Spinal cord (tissue), 10 donors: ENCODE results near the gene GMPPB. TPM values are rescaled to one million over a fixed set of nuclear protein-coding genes. Genes with fewer than 3 reads are reported as not detected.

ENCODE experiments used
- DNase-seq, 6 donors: peaks; one replicate each; pipeline versions ENCODE4 v3.0.0 to v3.0.0-alpha.2; 2013 to 2015; ENCODE audit warnings: low spot score in 6 of 6, low read depth in 4 of 6
- H3K27ac ChIP-seq: one replicate; pipeline ENCODE4 v1.5.1; 2013; ENCODE audit warnings: low read depth, low read length, control low read depth
- H3K27me3 ChIP-seq: one replicate; pipeline ENCODE4 v1.6.1; 2013; ENCODE audit warnings: low read length; ENCODE audit not compliant: control insufficient read depth, insufficient read depth
- H3K36me3 ChIP-seq: one replicate; pipeline ENCODE4 v1.6.1; 2013; ENCODE audit warnings: low read length; ENCODE audit not compliant: control insufficient read depth, insufficient read depth
- H3K4me1 ChIP-seq: one replicate; pipeline ENCODE4 v1.6.1; 2013; ENCODE audit warnings: low read length; ENCODE audit not compliant: control insufficient read depth, insufficient read depth
- H3K4me3 ChIP-seq: one replicate; pipeline ENCODE4 v1.5.1; 2013; ENCODE audit warnings: low read depth, low read length, control low read depth
- H3K9me3 ChIP-seq: one replicate; pipeline ENCODE4 v1.6.1; 2013; ENCODE audit warnings: low read length; ENCODE audit not compliant: control insufficient read depth, insufficient read depth
- WGBS: methylation state at CpG from one replicate; pipeline ENCODE4 v1.1.5; 2013; ENCODE audit warnings: missing lambda C conversion rate; ENCODE audit not compliant: insufficient coverage; 5-methylcytosine and 5-hydroxymethylcytosine counted together
- polyA plus RNA-seq, 2 donors: library from polyadenylated mRNA; unstranded; fragments of 120-200 nt; gene quantifications; one replicate each; pipeline ENCODE4 v1.2.1, GENCODE V29; 2013; ENCODE audit not compliant: insufficient read length in 2 of 2
- total RNA-seq, 2 donors: library from RNA; depleted of rRNA in 1 of 2; stranded (reverse); fragments of 120-200 nt in 1 of 2; fragments of >200 nt in 1 of 2; gene quantifications; one replicate each; pipeline versions ENCODE4 v1.2.3 to v1.2.4, GENCODE V29; 2013 to 2014
- donor health status: healthy.

Gene GMPPB
- total and polyA plus RNA-seq, 4 donors, result 9.7 to 22.3 (median 18.6) TPM

DNA sequence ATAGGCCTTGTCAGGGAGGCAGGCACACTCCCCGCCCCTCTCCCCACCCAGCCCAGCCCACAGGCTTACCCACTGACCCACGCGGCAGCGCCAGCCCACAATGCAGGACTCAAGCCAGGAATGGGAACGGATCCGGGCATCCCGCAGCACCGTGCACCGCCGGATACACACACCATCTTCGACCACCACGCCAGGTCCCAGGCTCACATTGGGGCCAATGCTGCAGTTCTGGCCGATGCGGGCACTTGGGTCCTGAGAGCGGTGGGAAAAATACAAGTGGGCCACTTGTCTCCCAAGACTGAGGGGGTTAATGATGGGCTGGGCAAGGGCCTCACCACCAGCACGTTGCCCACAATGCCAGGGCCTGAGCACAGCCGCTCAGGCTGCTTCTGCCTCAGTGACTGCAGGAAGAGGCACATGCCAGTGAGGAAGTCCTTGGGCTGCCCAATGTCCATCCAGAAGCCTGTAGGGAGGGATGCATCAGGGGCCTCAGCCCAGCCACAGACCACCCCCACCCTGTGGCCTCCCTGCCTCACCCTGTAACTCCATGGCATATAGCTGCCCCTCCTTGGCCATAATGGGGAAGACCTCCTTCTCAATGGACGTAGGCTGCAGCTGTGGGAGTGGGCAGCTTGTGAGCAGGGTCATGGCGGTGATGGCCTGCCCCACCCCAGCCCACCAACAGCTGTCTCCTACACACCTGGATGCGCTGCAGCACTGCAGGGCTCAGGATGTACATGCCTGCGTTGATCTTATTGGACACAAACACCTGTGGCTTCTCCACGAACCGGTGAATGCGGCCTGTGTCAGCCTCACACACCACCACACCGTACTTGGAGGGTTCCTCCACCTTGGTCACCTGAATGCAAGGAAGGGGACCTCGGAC lies 1.6 kb downstream of the GMPPB start:
- peaks cover 61% of the 10 kb centered on the region for H3K4me1 ChIP-seq
- no peak overlapping the region for H3K27ac ChIP-seq
- H3K27me3 ChIP-seq, result no peaks in the 10 kb centered on the region
- no peak for DNase-seq
- peaks cover 77% of the 10 kb centered on the region for H3K36me3 ChIP-seq
- no peaks in the 10 kb centered on the region for H3K9me3 ChIP-seq
- 90% methylated on average over 24 of the region's 26 CpGs for WGBS
- no peak overlapping the region for H3K4me3 ChIP-seq

DNA sequence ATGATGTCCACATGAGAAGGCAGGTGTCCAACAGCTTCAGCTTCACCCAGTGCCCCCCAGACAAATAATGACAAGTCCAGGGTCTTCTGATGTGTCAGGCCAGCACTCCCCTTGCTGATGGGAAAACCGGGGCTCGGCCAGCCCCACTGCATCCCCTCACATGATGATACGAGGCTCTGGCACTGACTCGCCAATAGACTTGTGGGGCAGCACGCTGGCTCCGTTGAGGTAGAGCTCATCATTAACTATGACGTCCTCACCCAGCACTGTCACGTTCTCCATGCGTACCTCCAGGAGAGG lies 2.2 kb downstream of the GMPPB start:
- Histone ChIP-seq H3K4me3 (no peak overlapping the region), H3K4me1 (peaks cover 60% of the 10 kb centered on the region), H3K27me3 (no peaks in the 10 kb centered on the region), H3K27ac (no peak overlapping the region), H3K36me3 (peaks cover 77% of the 10 kb centered on the region), H3K9me3 (no peaks in the 10 kb centered on the region)
- DNase-seq, result no peak
- 91% methylated on average over 9 of the region's 9 CpGs for WGBS

DNA sequence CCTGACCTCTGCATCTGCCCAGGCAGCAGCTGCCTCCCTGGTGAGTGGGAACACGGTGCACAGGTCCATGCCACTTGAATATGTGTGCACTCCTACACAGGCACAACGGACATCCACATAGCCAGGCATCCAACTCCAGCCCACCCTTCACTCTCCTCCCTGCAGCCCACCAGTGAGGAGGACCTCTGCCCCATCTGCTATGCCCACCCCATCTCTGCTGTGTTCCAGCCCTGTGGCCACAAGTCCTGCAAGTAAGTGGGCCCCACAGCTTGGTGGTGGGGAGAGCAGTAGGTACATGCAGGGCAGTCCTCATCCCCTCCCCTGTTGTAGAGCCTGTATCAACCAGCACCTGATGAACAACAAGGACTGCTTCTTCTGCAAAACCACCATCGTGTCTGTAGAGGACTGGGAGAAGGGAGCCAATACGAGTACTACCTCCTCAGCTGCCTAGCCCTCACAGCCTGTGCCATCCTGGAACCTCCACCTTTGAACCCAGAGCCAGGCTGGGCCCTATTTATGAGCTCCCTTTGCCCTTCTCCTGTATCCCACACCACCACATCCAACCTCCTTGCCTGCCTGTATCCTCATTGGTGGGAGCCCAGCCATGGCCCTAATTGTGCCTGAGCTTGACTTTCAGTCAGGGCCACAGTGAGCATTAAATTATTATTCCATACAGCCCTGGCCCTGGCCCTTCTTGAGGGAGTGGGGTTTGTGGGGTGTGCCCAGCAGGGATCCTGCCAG lies 2.7 kb downstream of the GMPPB start:
- no peaks in the 10 kb centered on the region for H3K27me3 ChIP-seq
- WGBS, result 80% methylated on average over 3 of the region's 4 CpGs
- H3K4me3 ChIP-seq, result no peak overlapping the region
- DNase-seq, result no peak
- no peaks in the 10 kb centered on the region for H3K9me3 ChIP-seq
- H3K36me3 ChIP-seq, result peaks cover 77% of the 10 kb centered on the region
- H3K4me1 ChIP-seq, result peaks cover 60% of the 10 kb centered on the region
- H3K27ac ChIP-seq, result no peak overlapping the region

DNA sequence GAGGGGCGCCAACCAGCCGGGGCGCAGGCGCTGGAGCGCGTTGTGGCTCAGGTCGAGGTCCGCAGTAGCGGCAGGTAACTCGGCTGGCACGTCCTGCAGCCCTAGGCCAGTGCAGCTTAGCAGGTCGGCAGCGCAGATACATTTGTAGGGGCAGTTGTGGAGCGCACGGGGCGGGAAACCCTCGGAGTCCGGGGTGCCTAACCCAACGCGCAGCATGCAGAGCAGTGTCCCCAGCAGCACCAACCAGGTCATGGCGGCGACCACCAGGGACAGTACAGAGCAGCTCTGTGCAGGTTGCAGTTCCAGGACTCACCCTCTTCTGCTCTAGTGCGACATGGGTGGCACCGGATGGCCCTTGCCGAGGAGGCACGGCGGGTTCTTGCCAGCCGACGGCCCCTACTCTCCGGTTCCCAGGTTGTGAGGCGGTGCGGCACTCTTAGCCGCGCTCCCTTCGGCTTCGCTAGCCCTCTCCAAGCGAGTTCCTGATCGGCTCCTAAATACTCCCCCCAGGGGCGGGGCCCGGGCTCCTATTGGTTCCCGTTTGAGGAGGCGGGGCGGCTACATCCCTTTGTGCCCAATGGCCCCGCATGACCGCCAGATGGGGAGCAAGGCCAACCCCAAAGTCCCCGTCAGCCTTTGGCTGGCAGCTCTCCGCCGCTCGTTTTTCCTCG lies 4.4 kb downstream of the GMPPB start, which contains the start of gene AMIGO3:
Gene AMIGO3, minus strand, starts transcription at position 471 of the 671 bp plus-strand sequence. Its CDS starts 219 bp downstream, at position 252.
- DNase-seq, result peak; percentile 77 to 98 (median 88)
- Histone ChIP-seq H3K36me3 (peaks cover 78% of the 10 kb centered on the region), H3K4me1 (peaks cover 51% of the 10 kb centered on the region), H3K27me3 (no peaks in the 10 kb centered on the region), H3K9me3 (no peaks in the 10 kb centered on the region), H3K27ac (peak within 1 kb of the TSS; percentile 82), H3K4me3 (peak within 1 kb of the TSS; percentile 60)
- WGBS, result under 1% methylated on average over 46 of the region's 50 CpGs

DNA sequence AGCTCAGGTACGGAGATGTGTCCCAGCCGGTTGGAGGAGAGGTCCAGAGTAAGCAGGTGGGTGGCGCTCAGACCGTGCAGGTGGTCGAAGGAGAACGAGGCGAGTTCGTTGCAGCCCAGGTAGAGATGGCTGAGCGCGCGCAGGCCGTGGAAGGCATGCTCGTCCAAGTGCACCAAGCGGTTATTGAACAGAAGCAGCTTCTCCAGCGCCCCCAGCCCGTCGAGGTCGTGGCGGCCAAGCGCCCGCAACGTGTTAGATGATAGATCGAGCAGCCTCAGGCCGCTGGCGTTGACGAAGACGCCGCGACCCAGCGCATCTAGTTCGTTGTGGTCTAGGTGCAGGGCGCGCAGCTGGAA lies 4.9 kb downstream of the GMPPB start:
- peaks cover 83% of the 10 kb centered on the region for H3K36me3 ChIP-seq
- 4% methylated on average over 33 of the region's 33 CpGs for WGBS
- DNase-seq, result peak in 1 of 6 donors; percentile 70
- H3K4me1 ChIP-seq, result peaks cover 48% of the 10 kb centered on the region
- H3K4me3 ChIP-seq, result peak overlapping the region; percentile 60
- H3K27me3 ChIP-seq, result no peaks in the 10 kb centered on the region
- no peaks in the 10 kb centered on the region for H3K9me3 ChIP-seq
- H3K27ac ChIP-seq, result no peak overlapping the region

DNA sequence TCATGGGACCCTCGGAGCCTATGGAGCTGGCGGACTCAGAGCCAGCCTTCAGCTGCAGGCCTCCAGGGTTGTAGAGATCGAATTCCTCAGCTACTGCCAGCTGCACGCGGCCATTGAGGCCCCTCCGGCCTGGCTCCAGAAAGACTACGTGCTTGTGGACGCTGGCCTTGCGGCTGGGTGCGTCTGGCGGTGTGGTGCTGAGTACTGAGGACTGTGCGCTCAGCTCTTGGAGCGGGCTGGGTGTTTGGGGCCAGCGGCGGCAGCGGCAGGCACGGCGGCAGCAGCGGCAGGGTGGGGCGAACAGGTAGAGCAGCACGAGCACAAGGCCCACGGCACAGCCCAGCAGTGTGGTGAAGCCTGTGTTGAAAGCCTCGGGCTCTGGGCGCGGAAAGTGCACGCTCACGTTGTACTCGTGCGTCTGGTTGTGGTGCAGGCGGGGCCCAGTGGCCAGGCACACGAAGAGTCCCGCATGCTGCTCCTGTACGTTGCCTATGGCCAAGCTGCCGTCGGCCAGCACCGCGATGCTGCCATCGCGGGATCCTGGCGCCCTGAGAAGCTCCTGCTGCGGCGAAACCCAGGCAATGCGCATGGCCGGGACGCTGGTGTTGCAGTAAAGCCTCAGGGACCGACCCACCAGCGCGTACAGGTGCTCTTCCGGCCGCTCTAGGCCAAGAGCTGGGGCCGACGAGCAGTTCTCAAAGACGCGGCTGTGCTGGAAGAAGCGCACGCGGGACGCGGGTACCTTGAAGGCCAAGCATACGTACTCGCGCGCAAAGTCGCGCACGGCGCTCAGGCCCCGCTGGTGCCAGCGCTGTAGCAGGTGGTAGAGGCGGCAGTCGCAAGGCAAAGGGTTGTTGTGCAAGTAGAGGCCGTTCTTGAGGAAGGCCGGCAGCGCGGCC lies 5.5 kb downstream of the GMPPB start:
- WGBS, result 53% methylated on average over 75 of the region's 75 CpGs
- H3K4me1 ChIP-seq, result peaks cover 45% of the 10 kb centered on the region

DNA sequence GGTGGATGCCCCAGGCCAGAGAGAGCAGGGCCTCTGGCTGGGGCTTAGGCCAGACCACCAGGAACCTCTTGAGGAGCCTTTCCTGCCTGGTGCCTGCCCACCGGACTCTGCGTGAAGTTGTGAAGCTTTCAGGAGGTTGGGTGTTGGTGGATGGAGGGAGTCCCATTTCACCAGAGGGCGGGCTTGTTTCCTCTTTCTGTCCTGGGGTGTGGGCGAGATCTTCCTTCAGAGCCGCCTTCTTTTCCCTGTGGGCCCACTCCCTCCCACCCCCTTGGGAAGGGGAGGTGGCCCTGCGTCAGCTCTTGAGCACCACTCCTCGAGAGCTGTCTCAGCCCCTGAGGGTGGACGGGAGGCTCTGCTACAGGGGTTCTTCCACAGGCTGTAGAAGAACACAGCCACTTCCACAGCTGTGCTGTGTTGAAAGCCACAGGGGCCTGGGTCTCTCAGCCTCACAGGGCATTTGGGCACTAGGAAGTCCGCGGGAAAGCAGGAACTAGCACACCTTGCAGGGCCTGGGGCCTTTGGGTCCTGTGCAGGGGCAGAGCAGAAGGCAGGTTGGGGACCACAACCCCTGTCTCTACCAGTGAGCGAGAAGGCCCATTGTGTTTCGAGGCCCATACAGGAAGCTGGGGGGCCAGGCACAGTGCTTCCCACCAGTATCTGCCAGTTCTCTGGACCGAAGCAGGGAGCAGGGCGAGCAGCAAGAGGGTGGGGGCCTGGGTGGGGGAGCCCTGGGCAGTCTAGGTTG lies 6.4 kb downstream of the GMPPB start:
- H3K36me3 ChIP-seq, result peaks cover 91% of the 10 kb centered on the region
- H3K27me3 ChIP-seq, result no peaks in the 10 kb centered on the region
- no peaks in the 10 kb centered on the region for H3K9me3 ChIP-seq
- 92% methylated on average over 11 of the region's 14 CpGs for WGBS
- H3K4me3 ChIP-seq, result no peak overlapping the region
- no peak for DNase-seq
- H3K4me1 ChIP-seq, result peaks cover 37% of the 10 kb centered on the region
- H3K27ac ChIP-seq, result no peak overlapping the region

More for the DNA sequence above, 5.5 kb downstream of the GMPPB start:
- Histone ChIP-seq H3K36me3 (peaks cover 89% of the 10 kb centered on the region), H3K9me3 (no peaks in the 10 kb centered on the region), H3K4me3 (no peak overlapping the region), H3K27me3 (no peaks in the 10 kb centered on the region), H3K27ac (no peak overlapping the region)
- DNase-seq, result peak in 1 of 6 donors; percentile 29

DNA sequence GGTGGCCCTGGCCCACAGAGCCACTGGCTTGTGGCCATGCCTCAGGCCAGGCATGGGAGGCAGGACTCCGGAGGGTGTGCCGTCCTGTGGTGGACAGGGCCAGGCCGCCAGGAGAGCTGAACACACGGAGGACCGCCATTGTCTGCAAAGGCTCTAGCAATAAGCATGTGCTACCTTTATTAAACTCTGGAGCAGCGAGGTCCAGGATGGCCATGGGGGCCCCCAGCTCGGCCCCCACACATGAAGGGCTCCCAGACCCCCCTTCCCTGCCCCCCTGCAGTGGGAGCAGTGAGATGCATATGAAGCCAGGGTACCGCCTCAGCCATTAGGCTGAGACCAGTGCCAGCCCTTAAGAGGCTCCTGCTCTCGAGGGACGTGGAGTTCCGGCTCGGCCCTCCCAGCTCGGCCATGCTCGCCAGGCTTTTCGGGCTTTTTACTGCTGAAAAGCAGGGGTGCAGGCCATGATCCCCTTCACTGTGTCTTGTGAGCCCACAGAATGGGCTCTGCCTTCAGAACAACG lies 7.0 kb downstream of the GMPPB start:
- WGBS, result 93% methylated on average over 15 of the region's 16 CpGs
- Histone ChIP-seq H3K27me3 (no peaks in the 10 kb centered on the region), H3K9me3 (no peaks in the 10 kb centered on the region), H3K27ac (no peak overlapping the region), H3K4me1 (peaks cover 31% of the 10 kb centered on the region), H3K4me3 (no peak overlapping the region), H3K36me3 (peaks cover 91% of the 10 kb centered on the region)
- no peak for DNase-seq
